GM23338 (cell line): ENCODE measurements around the gene TRPM3. TPM values are rescaled to one million over a fixed set of nuclear protein-coding genes. Genes with fewer than 3 reads are reported as not detected.
A peak's percentile ranks its signal among the peaks of the same experiment; 100 is the strongest.

Experiments used
- ATAC-seq: fragments of 200-7000 bp; cut with Tn5 transposase; 3 replicates; pipeline ENCODE4 v1.9.1; 2020
- DNase-seq: peaks from one replicate; pipeline ENCODE4 v3.0.0-alpha.2; 2015; ENCODE audit warnings: low spot score
- H2AFZ ChIP-seq: fragments of 200-600 bp; sonication (generic); 2 replicates; pipeline ENCODE4 v1.8.0; 2016; ENCODE audit warnings: antibody characterized with exemption, mild to moderate bottlenecking, moderate library complexity
- H3F3A ChIP-seq: fragments of 200-600 bp; sonication (generic); replicated peaks from 2 replicates; pipeline ENCODE4 v1.8.0; 2017; ENCODE audit warnings: antibody characterized with exemption, mixed run types, low read depth
- H3K27ac ChIP-seq: fragments of 200-600 bp; sonication (generic); 2 replicates; pipeline ENCODE4 v1.6.1; 2016; ENCODE audit warnings: low read depth
- H3K27me3 ChIP-seq: fragments of 200-600 bp; sonication (generic); 2 replicates; pipeline ENCODE4 v1.8.0; 2016; ENCODE audit warnings: mild to moderate bottlenecking, mixed run types, moderate library complexity; ENCODE audit not compliant: insufficient read depth
- H3K36me3 ChIP-seq: fragments of 200-600 bp; sonication (generic); 2 replicates; pipeline ENCODE4 v1.8.0; 2016; ENCODE audit warnings: mild to moderate bottlenecking; ENCODE audit not compliant: insufficient read depth
- H3K4me1 ChIP-seq: fragments of 200-600 bp; sonication (generic); 2 replicates; pipeline ENCODE4 v1.8.0; 2016; ENCODE audit warnings: mild to moderate bottlenecking, moderate library complexity; ENCODE audit not compliant: insufficient read depth
- H3K4me2 ChIP-seq: fragments of 200-600 bp; sonication (generic); 2 replicates; pipeline ENCODE4 v1.7.1; 2017; ENCODE audit warnings: mixed run types
- H3K4me3 ChIP-seq: fragments of 200-600 bp; sonication (generic); 2 replicates; pipeline ENCODE4 v1.6.1; 2016; ENCODE audit warnings: mixed run types
- H3K79me2 ChIP-seq: fragments of 200-600 bp; sonication (generic); replicated peaks from 2 replicates; pipeline ENCODE4 v1.8.0; 2017; ENCODE audit warnings: mild to moderate bottlenecking; ENCODE audit not compliant: insufficient read depth
- H3K9me2 ChIP-seq: fragments of 200-600 bp; sonication (generic); 2 replicates; pipeline ENCODE4 v1.8.0; 2017; ENCODE audit not compliant: insufficient read depth
- H4K20me1 ChIP-seq: fragments of 200-600 bp; sonication (generic); replicated peaks from 2 replicates; pipeline ENCODE4 v1.8.0; 2017; ENCODE audit warnings: mild to moderate bottlenecking; ENCODE audit not compliant: insufficient read depth
- H3K27ac Mint-ChIP-seq: 2 replicates; pipeline ENCODE4 v1.8.0; 2020; ENCODE audit warnings: inconsistent platforms, mild to moderate bottlenecking, moderate library complexity, mixed read lengths
- H3K27me3 Mint-ChIP-seq: 3 replicates; pipeline ENCODE4 v1.8.0; 2022; ENCODE audit warnings: low read depth, mild to moderate bottlenecking, moderate library complexity, mixed read lengths, inconsistent platforms; ENCODE audit not compliant: insufficient read depth, poor library complexity
- H3K36me3 Mint-ChIP-seq: 3 replicates; pipeline ENCODE4 v1.8.0; 2021; ENCODE audit warnings: low read depth, mild to moderate bottlenecking, inconsistent platforms, moderate library complexity, mixed read lengths
- H3K4me1 Mint-ChIP-seq: 3 replicates; pipeline ENCODE4 v1.8.0; 2020; ENCODE audit warnings: mild to moderate bottlenecking, inconsistent platforms, mixed read lengths
- H3K4me3 Mint-ChIP-seq: 3 replicates; pipeline ENCODE4 v1.8.0; 2021; ENCODE audit warnings: moderate library complexity, mild to moderate bottlenecking, inconsistent platforms, mixed read lengths
- H3K9me3 Mint-ChIP-seq: 3 replicates; pipeline ENCODE4 v1.8.0; 2020; ENCODE audit warnings: moderate library complexity, mild to moderate bottlenecking, inconsistent platforms, mixed read lengths
- CREB1 ChIP-seq: fragments of 250-450 bp; sonication (Bioruptor Pico); IDR thresholded peaks from 2 replicates; pipeline ENCODE4 v1.5.0; 2020; ENCODE audit warnings: low read depth, mild to moderate bottlenecking, moderate library complexity
- CTCF ChIP-seq, 2 experiments: fragments of 200-600 bp in 1 of 2; sonication (generic) in 1 of 2; conservative IDR thresholded peaks; 2 replicates each; pipeline versions ENCODE4 v1.5.1 to v1.6.1; 2016 to 2017; ENCODE audit warnings: antibody characterized with exemption in 2 of 2, low read depth in 2 of 2, mild to moderate bottlenecking in 2 of 2, moderate library complexity in 1 of 2
- ETS1 ChIP-seq: IDR thresholded peaks from 2 replicates; pipeline ENCODE4 v1.6.1; 2016; ENCODE audit warnings: antibody characterized with exemption
- EZH2 ChIP-seq: fragments of 200-600 bp; sonication (generic); IDR thresholded peaks from one replicate; pipeline ENCODE4 v1.8.0; 2017; ENCODE audit warnings: antibody characterized with exemption, mild to moderate bottlenecking, low read depth; ENCODE audit not compliant: unreplicated experiment
- EZH2phosphoT487 ChIP-seq: fragments of 200-600 bp; sonication (generic); IDR thresholded peaks from one replicate; pipeline ENCODE4 v1.8.1; 2018; ENCODE audit warnings: antibody characterized with exemption; ENCODE audit not compliant: unreplicated experiment
- JUNB ChIP-seq: IDR thresholded peaks from one replicate; pipeline ENCODE4 v1.6.1; 2016; ENCODE audit warnings: antibody characterized with exemption; ENCODE audit not compliant: unreplicated experiment
- POLR2AphosphoS5 ChIP-seq: IDR thresholded peaks from 2 replicates; pipeline ENCODE4 v1.6.1; 2016; ENCODE audit warnings: antibody characterized with exemption, low read depth
- REST ChIP-seq: IDR thresholded peaks from one replicate; pipeline ENCODE4 v1.6.1; 2018; ENCODE audit warnings: antibody characterized with exemption; ENCODE audit not compliant: unreplicated experiment
- STAT1 ChIP-seq: IDR thresholded peaks from one replicate; pipeline ENCODE4 v1.6.1; 2016; ENCODE audit warnings: antibody characterized with exemption; ENCODE audit not compliant: unreplicated experiment
- ZNF114 ChIP-seq: fragments of 250-450 bp; sonication (Bioruptor Pico); IDR thresholded peaks from 2 replicates; pipeline ENCODE4 v1.5.0; 2020; ENCODE audit warnings: mild to moderate bottlenecking, moderate library complexity
- ZNF331 ChIP-seq: fragments of 250-450 bp; sonication (Bioruptor Pico); IDR thresholded peaks from 2 replicates; pipeline ENCODE4 v1.5.0; 2020; ENCODE audit warnings: low read depth, mild to moderate bottlenecking, moderate library complexity
- ZNF462 ChIP-seq: fragments of 250-450 bp; sonication (Bioruptor Pico); IDR thresholded peaks from 2 replicates; pipeline ENCODE4 v1.5.0; 2020; ENCODE audit warnings: mild to moderate bottlenecking, moderate library complexity
- polyA plus RNA-seq: library from polyadenylated mRNA; unstranded; fragments of >200 nt; fragmentation: Nextera tagmentation; extraction: Ambion mirVana; gene quantifications from 2 replicates; pipeline ENCODE4 v1.2.1, GENCODE V29; 2016
- total RNA-seq: library from RNA; depleted of rRNA; stranded (reverse); fragments of >200 nt; shearing (Covaris generic); gene quantifications from 2 replicates; pipeline ENCODE4 v1.2.3, GENCODE V29; 2014

Gene TRPM3
- total and polyA plus RNA-seq, 2 experiments from 2014 or later: 2.8 to 8.2 TPM

- 0 out of 2 replicates have a peak overlapping the region, but pooled peaks have one; percentile 41 for H3K27ac Mint-ChIP-seq
- ATAC-seq (no peak), DNase-seq (no peak)
- no peak overlapping the region for H3K4me3 Mint-ChIP-seq
- Histone ChIP-seq H3K4me1 (peaks cover 21% of the 10 kb centered on the region), H3K9me2 (peaks cover 16% of the 10 kb centered on the region), H3K27ac (no peak overlapping the region), H3K4me2 (no peak overlapping the region), H3K4me3 (no peak overlapping the region), H3F3A (no peaks in the 10 kb centered on the region), H3K79me2 (no peaks in the 10 kb centered on the region), H4K20me1 (no peaks in the 10 kb centered on the region), H3K36me3 (no peaks in the 10 kb centered on the region), H2AFZ (no peak overlapping the region), H3K27me3 (no peaks in the 10 kb centered on the region)
- TF ChIP-seq POLR2AphosphoS5: no peak
- TF ChIP-seq JUNB: no peak
- no peak for TF ChIP-seq ZNF331
- no peak for TF ChIP-seq ETS1
- TF ChIP-seq STAT1: no peak
- no peak for TF ChIP-seq EZH2
- TF ChIP-seq CTCF (conservative IDR thresholded peaks at IDR 0.05; ENCODE audit: low read depth in 2 of 2): no peak
- no peak for TF ChIP-seq ZNF114 (CRISPR knock-in tag)
- no peak for TF ChIP-seq EZH2phosphoT487
- no peak for TF ChIP-seq REST
- TF ChIP-seq CREB1: no peak
- TF ChIP-seq ZNF462 (CRISPR knock-in tag): no peak
- H3K9me3 Mint-ChIP-seq: no peaks in the 10 kb centered on the region
- H3K4me1 Mint-ChIP-seq: peaks cover 34% of the 10 kb centered on the region
- H3K36me3 Mint-ChIP-seq: no peaks in the 10 kb centered on the region; the same call in 2 of the 3 replicates
- no peaks in the 10 kb centered on the region for H3K27me3 Mint-ChIP-seq
Measured at GRCh38 chr9:70552561-70552960, 568.9 kb downstream of the TRPM3 start.
